Smooth muscle cell (in vitro differentiated cells): ENCODE results near the gene CNTNAP1. TPM values are rescaled to one million over a fixed set of nuclear protein-coding genes. Genes with fewer than 3 reads are reported as not detected.

ENCODE experiments used
- DNase-seq: peaks from one replicate; lab custom pipeline; 2025; ENCODE audit not compliant: unreplicated experiment; lab: John Stamatoyannopoulos, UW
- H2AFZ ChIP-seq: fragments of 200-600 bp; sonication (generic); 2 replicates; pipeline ENCODE4 v1.6.0; 2016; ENCODE audit warnings: antibody characterized with exemption, low read depth, mild to moderate bottlenecking
- H3F3A ChIP-seq: fragments of 200-600 bp; sonication (generic); 2 replicates; pipeline ENCODE4 v1.6.0; 2017; ENCODE audit warnings: antibody characterized with exemption, low read depth
- H3K27ac ChIP-seq: fragments of 200-600 bp; sonication (generic); 2 replicates; pipeline ENCODE4 v1.5.1; 2016; ENCODE audit warnings: low read depth, mild to moderate bottlenecking
- H3K27me3 ChIP-seq: fragments of 200-600 bp; sonication (generic); 2 replicates; pipeline ENCODE4 v1.6.1; 2016; ENCODE audit warnings: low read depth, mild to moderate bottlenecking
- H3K36me3 ChIP-seq: fragments of 200-600 bp; sonication (generic); 2 replicates; pipeline ENCODE4 v1.5.1; 2016; ENCODE audit warnings: low read depth
- H3K4me1 ChIP-seq: fragments of 200-600 bp; sonication (generic); 2 replicates; pipeline ENCODE4 v1.5.1; 2016; ENCODE audit warnings: low read depth
- H3K4me2 ChIP-seq: fragments of 200-600 bp; sonication (generic); 2 replicates; pipeline ENCODE4 v1.6.0; 2016; ENCODE audit warnings: mild to moderate bottlenecking
- H3K4me3 ChIP-seq: fragments of 200-600 bp; sonication (generic); 2 replicates; pipeline ENCODE4 v1.5.1; 2016; ENCODE audit warnings: mild to moderate bottlenecking
- H3K79me2 ChIP-seq: fragments of 200-600 bp; sonication (generic); 2 replicates; pipeline ENCODE4 v1.6.0; 2016; ENCODE audit warnings: low read depth, mild to moderate bottlenecking
- H3K9ac ChIP-seq: fragments of 200-600 bp; sonication (generic); 2 replicates; pipeline ENCODE4 v1.6.0; 2016; ENCODE audit warnings: low read depth
- H3K9me3 ChIP-seq: fragments of 200-600 bp; sonication (generic); replicated peaks from 2 replicates; pipeline ENCODE4 v1.5.1; 2016; ENCODE audit warnings: low read depth
- H4K20me1 ChIP-seq: fragments of 200-600 bp; sonication (generic); 2 replicates; pipeline ENCODE4 v1.6.0; 2016; ENCODE audit warnings: low read depth
- CTCF ChIP-seq: fragments of 200-600 bp; sonication (generic); IDR thresholded peaks from 2 replicates; pipeline ENCODE4 v1.5.1; 2017; ENCODE audit warnings: borderline replicate concordance, mild to moderate bottlenecking, antibody characterized with exemption; ENCODE audit not compliant: insufficient read depth, poor library complexity, severe bottlenecking
- WGBS: methylation state at CpG from one replicate; pipeline ENCODE4 v1.1.7; 2016; ENCODE audit warnings: low lambda C conversion rate; 5-methylcytosine and 5-hydroxymethylcytosine counted together
- polyA plus RNA-seq: library from polyadenylated mRNA; unstranded; fragments of >200 nt; fragmentation: Nextera tagmentation; extraction: Ambion mirVana; gene quantifications from 2 replicates; pipeline ENCODE4 v1.2.1, GENCODE V29; 2016
- total RNA-seq: library from RNA; depleted of rRNA; stranded (reverse); fragments of >200 nt; gene quantifications from 2 replicates; pipeline ENCODE4 v1.2.3, GENCODE V29; 2014

CNTNAP1 gene
- total and polyA plus RNA-seq, 2 experiments from 2014 or later, result 2.0 to 7.1 TPM

DNA sequence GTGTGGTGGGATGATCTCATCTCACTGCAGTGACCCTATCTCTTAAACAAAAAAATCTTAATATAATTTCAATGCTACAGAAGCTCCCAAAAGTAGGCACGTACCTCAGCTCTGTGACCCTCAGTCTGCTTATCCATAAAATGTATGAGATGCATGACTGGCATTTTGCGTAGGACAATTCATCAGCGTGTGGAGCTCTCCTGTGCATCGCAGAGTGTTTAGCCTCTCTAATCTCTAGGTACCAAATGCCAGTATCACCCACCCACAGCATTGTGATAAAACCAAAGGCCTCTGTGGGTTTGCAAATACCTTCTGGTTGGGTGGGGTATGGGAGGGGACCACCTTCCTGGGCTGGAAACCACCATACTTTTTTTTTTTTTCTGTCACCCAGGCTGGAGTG is 42.2 kb upstream of the CNTNAP1 start:
- Histone ChIP-seq H3K4me1 (no peaks in the 10 kb centered on the region), H3K36me3 (no peaks in the 10 kb centered on the region), H3K4me2 (no peak overlapping the region), H3K79me2 (no peaks in the 10 kb centered on the region), H3K9ac (no peak overlapping the region), H3K9me3 (no peaks in the 10 kb centered on the region), H3F3A (no peaks in the 10 kb centered on the region), H3K4me3 (no peak overlapping the region), H4K20me1 (no peaks in the 10 kb centered on the region), H3K27ac (no peak overlapping the region), H3K27me3 (no peaks in the 10 kb centered on the region), H2AFZ (no peak overlapping the region)
- 95% methylated on average over 4 of the region's 4 CpGs for WGBS
- DNase-seq, result no peak
- TF ChIP-seq CTCF, result no peak

- H3K9me3 ChIP-seq, result no peaks in the 10 kb centered on the region
- DNase-seq, result no peak
- no peaks in the 10 kb centered on the region for H3K27me3 ChIP-seq
- H3K27ac ChIP-seq, result no peak overlapping the region
- H3K36me3 ChIP-seq, result no peaks in the 10 kb centered on the region
- no peak overlapping the region for H3K4me2 ChIP-seq
- H2AFZ ChIP-seq, result no peak overlapping the region
- H3F3A ChIP-seq, result no peaks in the 10 kb centered on the region
- 77% methylated on average over 2 of the region's 2 CpGs for WGBS
- no peaks in the 10 kb centered on the region for H3K4me1 ChIP-seq
- H3K79me2 ChIP-seq, result no peaks in the 10 kb centered on the region
- H4K20me1 ChIP-seq, result no peaks in the 10 kb centered on the region
- no peak for TF ChIP-seq CTCF
- H3K9ac ChIP-seq, result no peak overlapping the region
- no peak overlapping the region for H3K4me3 ChIP-seq
Measured at GRCh38 chr17:42642336-42642735, 40.0 kb upstream of the CNTNAP1 start.

- Histone ChIP-seq H2AFZ (no peak overlapping the region), H3K9ac (no peak overlapping the region), H3K4me1 (no peaks in the 10 kb centered on the region), H3K4me2 (no peak overlapping the region), H3K27ac (no peak overlapping the region), H4K20me1 (no peaks in the 10 kb centered on the region), H3K79me2 (no peaks in the 10 kb centered on the region), H3K4me3 (no peak overlapping the region), H3F3A (no peaks in the 10 kb centered on the region), H3K27me3 (no peaks in the 10 kb centered on the region), H3K9me3 (no peaks in the 10 kb centered on the region), H3K36me3 (no peaks in the 10 kb centered on the region)
- 96% methylated on average over 5 of the region's 5 CpGs for WGBS
- TF ChIP-seq CTCF, result no peak
- DNase-seq, result no peak
Measured at GRCh38 chr17:42647778-42648177, 34.6 kb upstream of the CNTNAP1 start.

GRCh38 chr17:42651392-42651791 is 30.9 kb upstream of the CNTNAP1 start:
- Histone ChIP-seq H3K27ac (no peak overlapping the region), H3K4me2 (no peak overlapping the region), H3K4me1 (peaks cover 10% of the 10 kb centered on the region), H3F3A (peaks cover 7% of the 10 kb centered on the region), H3K79me2 (no peaks in the 10 kb centered on the region), H3K9me3 (no peaks in the 10 kb centered on the region), H2AFZ (no peak overlapping the region), H3K4me3 (no peak overlapping the region), H4K20me1 (no peaks in the 10 kb centered on the region), H3K9ac (no peak overlapping the region), H3K36me3 (no peaks in the 10 kb centered on the region), H3K27me3 (no peaks in the 10 kb centered on the region)
- no peak for DNase-seq
- TF ChIP-seq CTCF, result no peak
- 93% methylated on average over 4 of the region's 4 CpGs for WGBS
